GM21825 (cell line): ENCODE measurements around the gene NPAS1.
"Not testable (repeated sequence)": the region's sequence is repeated elsewhere in the genome, so short reads cannot be mapped to it uniquely, and the experiment has no call there.

Source experiments
- ATAC-seq: cut with Tn5 transposase; IDR thresholded peaks from one replicate; pipeline ENCODE4 v1.9.1; 2021; ENCODE audit warnings: mild to moderate bottlenecking, moderate library complexity; ENCODE audit not compliant: unreplicated experiment

Gene NPAS1

DNA sequence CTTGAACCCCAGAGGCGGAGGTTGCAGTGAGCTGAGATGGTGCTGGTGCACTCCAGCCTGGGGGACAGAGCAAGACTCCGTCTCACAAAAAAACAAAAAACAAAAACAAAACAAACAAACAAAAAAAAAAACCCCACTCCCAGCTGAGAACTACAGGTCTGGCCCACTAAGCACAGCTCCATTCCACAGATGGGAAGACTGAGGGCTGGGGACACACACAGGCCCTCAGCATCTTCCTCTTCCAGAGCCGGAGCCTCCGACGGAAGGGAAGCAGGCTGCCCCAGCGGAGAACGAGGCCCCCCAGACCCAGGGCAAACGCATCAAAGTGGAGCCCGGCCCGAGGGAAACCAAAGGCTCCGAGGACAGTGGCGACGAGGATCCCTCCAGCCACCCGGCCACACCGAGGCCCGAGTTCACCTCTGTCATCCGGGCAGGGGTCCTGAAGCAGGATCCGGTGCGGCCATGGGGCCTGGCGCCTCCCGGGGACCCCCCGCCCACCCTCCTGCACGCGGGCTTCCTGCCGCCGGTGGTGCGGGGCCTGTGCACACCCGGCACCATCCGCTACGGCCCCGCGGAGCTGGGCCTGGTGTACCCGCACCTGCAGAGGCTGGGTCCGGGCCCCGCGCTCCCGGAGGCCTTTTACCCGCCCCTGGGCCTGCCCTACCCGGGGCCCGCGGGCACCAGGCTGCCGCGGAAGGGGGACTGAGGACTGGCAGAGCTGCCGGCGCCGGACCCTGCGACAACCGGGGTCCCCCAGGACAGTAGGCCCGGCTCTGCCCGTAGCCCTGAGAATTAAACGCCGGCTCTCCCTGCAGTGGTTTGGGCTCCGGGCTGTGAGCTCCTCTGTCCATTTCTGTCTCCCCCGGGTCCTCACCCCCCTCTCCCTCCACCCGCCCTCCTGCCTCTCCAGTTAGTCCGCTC is 25.6 kb downstream of the NPAS1 start:
- no peak for ATAC-seq

DNA sequence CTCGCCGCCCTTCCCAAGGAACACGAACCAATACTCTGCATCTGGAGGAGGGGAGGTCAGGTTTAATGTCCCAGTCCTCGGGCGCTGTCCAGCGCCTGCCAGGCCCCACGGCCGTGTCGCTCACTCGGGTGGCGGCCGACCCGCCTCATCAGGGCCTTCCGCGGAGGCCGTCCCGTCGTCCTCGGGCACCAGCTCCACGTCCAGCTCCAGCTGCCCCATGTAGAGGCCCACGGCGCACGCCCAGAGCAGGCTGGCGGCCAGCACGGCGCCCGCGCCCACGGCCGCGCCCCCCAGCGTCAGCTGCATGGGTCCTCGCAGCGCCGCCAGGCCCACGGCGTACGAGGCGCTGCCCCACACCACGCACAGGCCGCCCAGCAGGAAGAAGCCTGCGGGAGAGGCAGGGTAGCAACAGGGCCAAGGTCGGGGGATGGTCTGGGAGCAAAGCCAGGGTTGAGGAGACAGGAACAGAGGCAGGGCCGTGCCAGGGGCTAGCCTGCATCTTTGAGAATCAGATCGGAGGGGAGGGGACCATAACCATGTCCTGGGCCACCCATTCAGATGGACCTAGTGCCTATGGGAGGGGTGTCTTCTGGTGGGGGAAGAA is 26.3 kb downstream of the NPAS1 start:
- ATAC-seq = no peak

DNA sequence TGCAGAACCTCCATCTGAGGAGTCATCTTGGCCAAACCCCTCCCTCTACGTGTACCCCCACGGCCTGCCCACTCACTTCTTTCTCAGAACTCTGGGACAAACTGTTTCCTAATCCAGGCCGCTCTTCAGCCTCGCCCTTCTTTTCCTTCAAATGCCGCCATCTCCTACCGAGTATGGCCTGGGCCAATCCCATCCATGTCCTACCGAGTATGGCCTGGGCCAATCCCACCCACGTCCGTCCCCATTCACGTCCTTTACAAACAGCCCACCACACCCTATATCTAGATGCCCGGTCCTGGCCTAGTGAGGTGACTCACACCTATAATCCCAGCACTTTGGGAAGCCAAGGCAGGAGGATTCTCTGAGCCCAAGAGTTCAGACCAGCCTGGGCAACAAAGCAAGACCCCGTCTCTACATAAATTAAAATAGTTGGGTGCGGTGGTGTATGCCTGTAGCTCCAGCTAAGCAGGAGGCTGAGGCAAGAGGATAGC is 27.7 kb downstream of the NPAS1 start:
- ATAC-seq = no peak

DNA sequence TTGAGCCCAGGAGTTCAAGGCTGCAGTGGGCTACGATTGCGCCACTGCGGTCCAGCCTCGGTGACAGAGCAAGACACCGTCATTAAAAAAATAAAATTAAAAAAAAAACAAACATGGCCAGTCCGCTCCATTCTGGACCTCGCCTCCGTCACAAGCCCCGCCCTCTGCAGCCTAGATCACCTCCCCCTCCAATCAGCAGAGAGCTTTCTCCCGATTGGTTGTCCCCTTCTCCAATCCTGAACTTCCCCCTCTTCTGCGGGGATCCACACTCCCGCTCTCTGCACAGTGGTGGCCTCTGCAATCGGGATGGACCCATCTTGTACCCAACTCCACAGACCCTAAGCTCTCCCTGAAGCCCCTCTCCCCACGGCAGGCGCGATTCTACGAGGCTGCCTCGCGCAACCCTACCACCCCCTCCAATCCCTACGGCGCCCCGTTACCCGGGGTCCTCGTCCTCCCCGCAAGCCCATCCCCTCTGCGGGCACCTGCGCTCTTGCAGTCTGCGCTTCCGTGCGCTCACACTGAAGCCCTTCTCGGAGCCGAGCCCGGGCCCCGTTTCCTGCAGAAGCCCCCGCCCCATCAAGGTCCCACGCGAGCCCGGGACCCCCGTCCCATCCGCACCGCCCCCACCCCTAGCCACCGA is 28.2 kb downstream of the NPAS1 start:
- ATAC-seq = peak; percentile 34

DNA sequence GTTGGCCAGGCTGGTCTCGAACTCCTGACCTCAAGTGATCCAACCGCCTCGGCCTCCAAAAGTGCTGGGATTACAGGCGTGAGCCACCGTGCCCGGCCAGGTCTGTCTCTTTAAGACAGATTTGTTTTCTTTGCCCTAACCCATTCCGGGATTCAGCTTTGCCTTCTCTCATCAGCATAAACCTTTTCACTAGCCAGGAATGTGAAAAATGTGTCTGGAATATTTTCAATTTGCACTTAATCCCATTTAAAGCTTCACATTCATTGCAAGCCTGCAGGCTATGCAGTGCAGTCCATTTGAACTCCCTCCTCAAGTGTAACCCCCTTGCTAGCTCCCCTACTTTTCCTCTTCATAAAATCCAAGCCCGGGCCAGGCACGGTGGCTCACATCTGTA is 29.7 kb downstream of the NPAS1 start:
- ATAC-seq = no peak

DNA sequence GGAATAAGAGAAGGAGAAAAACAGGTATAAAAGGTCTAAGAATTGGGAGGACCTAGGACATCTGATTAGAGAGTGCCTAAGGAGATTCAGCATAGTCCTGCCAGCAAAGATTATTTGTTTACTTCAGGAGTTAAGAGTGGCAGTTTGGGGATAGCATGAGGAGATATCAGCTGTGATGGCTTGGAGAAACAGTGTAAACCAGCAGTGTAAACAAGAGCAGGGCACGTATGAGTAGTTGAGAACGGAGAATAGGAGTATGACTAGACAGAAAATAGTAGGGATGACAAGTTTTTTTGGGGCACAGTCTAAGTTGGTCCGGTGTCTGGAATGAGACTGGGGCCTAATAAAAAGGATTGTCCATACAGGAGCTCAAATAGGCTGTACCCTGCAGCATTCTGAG is 30.9 kb downstream of the NPAS1 start:
- not testable (repeated sequence) for ATAC-seq

DNA sequence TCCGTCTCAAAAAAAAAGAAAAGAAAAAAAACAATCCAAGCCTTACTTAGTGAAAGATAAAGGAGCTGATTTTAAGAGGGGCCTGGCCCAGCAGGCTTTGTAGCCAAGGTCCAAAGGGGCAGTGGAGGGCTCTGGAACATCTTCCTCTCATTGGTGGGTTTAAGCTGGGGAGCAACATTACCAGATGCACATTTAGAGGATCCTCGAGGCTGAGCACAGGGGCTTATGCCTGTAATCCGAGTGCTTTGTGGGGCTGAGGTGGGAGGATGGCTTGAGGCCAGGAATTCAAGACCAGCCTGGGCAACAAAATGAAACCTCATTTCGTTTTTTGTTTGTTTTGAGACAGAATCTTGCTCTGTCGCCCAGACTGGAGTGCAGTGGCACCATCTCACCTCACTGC is 36.8 kb downstream of the NPAS1 start:
- ATAC-seq = no peak

DNA sequence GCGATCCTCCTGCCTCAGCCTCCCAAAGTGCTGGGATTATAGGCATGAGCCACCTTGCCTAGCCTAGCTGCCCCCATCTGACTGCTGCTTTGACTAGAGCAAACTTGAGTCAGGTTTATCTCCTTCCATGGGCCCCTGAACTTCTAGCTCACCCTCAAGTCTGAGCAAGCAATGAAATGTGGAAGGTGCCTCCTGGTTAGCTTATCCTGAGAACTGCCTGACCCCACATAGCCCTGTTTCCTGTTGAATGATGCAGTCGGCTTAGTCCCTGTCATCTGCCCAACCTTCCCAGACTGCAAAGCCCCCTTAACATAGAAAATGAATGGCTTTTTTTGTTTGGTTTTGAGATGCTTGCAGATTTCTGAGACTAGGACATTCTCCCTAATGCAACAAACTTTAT is 37.7 kb downstream of the NPAS1 start:
- no peak for ATAC-seq

DNA sequence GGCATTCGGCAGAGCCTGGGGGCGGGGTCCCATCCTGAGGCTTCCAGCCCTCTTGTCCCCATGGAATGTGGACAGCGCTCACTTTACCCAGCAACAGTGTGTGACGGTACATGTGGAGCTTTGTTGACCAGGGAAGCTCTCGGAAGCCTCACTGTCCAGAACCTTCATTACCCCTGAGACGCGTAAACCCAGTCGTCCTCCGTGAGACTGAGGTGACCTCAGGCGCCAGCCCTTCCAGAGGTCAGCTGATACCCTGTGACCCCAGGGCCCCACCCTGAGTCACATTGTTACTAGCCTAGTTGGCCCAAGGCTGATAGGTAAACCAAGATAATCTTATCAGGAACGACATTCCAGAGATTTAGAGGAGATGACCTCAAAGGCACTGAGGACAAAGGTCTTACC is 39.0 kb downstream of the NPAS1 start:
- ATAC-seq = no peak

DNA sequence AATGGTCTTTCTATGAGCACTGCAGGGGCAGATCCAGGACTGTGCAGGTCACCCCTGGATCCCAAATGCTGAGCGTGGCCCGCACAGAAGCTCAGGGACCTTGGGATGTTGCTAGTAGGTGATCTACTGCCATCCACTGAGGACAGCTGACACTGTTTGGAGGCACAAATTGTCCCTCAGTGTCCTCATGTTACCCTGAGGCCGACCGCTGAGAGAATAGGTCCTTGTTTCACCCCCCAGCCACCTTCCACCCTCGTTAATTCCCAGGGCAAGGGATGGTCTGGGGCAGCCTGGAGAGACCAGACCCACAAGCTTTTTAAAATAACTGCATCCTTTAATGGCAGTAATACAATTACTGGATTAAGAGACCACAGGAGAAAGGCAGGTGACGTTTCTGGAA is 44.2 kb downstream of the NPAS1 start:
- ATAC-seq = no peak

DNA sequence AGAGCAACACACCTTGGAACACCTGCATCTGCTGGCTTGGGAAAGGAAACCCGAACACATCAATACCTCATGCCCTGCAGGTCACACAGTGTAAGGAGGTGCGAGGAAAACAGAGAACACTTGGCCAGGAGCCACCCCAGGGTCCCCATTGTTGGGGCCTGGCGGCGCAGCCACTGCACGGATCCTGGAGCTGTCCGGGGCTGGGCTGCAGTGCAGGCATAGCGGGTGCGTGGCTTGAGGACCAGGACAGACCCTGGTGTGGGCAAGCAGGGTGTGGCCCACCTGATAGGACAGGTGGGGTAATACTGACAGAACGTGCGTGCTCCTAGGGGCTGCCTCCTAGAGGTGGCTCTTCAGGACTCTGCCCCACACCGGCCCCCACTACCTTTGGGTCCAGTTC is 45.6 kb downstream of the NPAS1 start:
- ATAC-seq = no peak

DNA sequence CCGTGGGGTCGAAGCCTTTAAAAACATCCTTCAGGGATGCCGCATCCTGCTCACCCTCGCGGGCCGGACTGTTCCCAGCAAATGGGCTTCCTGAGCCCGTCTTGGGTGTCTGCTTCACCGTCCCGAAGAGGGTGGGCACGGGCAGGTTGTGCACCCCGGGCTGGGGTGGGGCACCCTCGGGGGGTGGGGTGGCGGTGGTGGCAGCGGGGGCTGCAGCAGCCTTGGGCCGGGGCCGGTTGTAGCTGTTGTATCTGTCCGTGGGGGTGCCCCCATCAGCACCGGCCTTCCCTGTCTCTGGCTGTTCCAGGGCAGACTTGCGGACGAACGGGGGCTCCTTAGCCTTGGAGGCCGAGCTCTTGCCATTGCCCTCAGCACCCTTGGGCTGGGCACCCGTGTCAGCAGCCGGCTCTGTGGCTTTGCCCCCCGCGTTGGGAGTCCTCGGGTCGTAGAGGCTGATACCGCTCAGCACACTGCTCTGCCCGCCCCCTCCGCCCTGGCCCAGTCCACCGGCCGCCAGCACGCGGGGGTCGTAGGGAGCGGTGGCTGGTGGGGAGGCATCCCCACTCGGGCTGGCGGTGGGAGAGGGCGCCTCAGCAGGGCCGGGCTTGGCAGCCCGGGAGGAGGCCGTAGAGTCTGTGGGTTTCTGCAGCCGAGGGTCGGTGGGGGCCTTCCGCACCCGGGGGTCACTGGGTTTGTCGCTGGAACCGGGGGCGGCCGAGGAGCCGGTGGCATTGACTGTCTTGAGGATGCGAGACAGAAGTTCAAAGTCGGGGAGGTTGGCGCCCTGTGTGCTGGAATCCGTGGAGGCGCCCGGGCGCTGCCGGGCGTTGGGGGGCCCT is 47.0 kb downstream of the NPAS1 start:
- ATAC-seq = no peak

DNA sequence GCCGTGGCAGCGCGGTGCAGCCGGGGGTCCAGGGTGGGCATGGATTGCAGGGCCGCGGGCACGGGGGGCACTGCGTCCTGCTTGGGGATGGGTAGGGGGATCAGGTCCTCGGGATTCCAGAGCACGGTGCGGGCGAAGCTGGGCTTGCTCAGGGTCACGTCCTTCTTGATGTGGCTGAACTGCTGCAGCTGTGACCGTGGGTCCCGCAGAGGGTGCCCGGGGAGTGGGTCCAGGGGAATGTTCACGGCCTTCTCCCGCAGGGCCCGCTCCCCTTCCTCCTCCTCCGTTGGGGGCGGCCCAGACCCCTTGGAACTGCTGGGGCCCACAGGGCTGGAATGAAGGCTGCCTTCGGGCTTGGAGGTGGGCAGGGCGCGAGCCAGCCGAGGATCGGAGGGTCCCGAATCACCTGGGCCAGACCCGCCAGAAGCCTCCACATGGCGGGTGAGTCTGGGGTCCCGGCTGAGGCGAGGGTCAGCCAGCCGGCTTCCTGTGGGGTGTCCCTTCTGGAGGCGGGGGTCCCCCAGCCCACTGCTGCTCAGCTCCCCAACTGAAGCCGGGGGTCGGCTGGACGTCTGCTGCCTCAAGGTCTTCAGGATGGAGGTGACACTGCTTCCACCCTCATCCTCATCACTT is 47.7 kb downstream of the NPAS1 start:
- no peak for ATAC-seq

DNA sequence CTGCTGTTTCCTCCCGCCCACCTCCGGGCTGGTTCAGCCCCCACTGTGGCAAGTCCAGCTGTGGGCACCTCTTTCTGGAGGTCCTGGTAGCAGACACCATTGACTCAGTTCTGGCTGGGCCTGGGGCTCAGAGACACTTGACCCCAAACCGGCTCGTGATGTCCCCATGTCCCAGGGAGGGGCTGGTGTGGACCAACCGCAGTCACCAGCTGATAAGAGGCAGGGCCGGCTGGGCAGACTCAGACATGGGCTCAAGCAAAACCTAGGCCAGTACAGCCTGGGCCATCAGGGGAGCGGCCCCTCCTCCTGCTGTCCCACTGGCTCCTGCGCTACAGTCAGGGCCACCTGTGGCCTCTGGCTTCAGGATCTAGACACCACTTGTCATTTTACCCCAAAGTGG is 48.6 kb downstream of the NPAS1 start:
- ATAC-seq = no peak

DNA sequence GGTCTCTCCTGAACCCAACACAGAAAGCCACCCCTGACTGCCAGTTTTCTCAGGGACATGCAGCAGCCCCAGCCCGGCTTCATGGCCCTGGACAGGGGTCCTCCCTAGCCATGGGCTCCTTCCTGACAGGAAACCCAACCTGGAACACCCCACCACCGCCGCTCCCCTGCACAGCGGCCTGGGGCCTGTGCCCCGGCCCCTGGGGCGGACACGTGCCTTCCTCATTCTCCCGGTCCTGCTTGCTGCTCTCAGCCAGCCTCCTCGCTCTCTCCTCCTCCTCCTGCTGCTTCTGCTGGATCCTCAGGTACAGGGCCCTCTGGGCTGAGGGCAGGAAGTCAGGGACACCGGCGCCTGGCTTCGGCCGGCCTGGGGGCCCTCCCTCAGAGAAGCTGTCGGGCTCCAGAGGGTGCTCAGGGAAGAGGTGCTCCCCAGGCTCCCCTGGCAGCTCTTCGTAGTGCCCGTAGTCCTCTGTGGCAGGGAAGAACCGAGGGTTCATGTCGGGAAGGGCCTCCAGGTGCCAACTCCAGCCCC is 49.3 kb downstream of the NPAS1 start:
- ATAC-seq = no peak

DNA sequence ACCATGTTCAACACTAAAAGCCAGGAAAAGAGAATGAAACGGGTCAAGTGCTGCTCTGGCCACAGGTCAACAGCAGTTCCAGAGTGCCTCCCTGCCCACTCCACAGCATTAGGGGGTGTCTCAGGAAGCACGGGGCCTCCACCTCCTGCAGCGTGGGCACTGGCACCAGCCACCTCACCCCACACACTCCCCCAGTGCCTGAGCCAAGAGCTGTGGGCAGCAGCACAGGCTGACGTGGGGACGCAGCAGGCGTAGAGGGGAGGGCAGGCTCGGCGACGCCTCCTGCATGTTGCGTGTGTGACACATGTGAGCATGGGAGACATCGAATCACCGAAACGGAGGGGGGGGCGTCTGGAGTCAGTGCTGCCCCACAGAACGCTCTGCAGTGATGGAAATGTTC is 50.2 kb downstream of the NPAS1 start:
- no peak for ATAC-seq

DNA sequence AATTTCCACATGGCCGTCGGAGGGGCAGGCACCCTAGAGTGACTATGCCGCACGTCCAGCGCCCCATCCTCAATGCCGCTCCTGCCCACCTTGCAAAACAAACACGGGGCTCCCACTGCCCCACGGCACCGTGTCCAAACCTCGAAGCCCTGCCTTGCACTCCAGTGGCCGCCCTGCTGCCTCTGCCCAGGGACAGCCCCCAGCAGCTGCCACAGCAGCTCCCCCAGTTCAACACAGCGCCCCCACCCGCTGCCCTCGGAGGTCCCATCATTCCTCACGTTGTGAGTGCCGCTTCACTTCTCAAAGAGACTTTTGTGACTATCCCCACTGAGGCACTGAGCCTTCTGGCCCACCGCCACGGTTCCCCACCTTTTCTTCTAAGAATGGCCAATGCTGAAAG is 51.1 kb downstream of the NPAS1 start:
- no peak for ATAC-seq

DNA sequence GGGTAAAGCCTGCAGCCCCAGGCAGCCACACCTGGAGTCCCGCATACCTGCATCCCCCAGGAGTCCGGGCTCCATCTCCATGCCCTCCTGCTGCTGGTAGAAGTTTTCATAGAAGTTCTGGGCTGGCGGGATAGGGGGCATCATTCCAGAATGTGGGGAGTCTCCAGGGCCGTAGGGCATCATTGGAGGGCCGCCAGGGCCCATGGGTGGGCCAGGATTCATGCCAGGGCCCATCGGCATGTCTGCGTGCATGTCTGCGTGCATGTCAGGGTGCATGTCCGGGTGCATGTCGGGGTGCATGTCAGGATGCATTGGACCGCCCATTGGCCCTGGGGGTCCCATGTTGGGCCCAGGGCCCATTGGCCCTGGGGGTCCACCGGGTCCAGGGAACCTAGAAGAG is 52.1 kb downstream of the NPAS1 start:
- ATAC-seq = no peak

DNA sequence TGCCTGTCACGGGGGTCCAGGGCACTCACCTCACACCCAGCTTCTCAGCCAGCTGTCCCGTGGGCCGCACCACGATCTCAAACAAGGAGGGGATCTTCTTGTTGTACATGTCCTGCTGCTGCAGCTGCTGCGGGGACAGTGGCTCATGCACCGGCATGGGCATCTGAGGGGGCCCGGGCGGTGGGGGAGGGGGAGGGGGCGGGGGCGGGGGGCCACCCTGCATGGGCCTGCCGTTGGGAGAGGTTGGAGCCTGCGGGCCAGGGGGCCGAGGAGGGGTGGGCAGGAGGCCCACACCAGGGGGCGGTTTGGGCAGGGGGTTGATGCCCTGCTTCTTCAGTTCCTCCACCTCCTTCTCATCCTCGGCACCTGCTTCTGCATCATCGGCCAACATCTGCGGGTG is 52.7 kb downstream of the NPAS1 start:
- no peak for ATAC-seq

DNA sequence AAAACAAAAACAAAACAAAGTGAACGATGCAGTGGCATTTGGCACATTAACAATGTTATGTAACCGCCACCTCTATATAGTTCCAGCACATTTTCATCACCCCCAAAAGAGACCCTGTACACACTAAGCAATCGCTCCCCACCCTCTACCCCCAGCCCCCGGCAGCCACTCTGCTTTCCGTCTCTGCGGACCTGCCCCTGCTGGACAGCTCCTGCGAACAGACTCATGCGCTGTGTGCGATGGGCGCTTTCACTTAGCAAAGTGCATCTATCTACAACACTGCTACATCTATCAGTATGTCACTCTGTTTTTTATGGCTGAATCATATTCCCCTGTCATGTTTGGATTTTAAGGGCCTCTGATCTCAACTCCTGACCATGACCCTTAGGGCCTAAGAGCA is 53.9 kb downstream of the NPAS1 start:
- ATAC-seq = no peak
